K562 (cell line): ENCODE measurements around the gene EIF3I. TPM values are rescaled to one million over a fixed set of nuclear protein-coding genes. Genes with fewer than 3 reads are reported as not detected.

Experiments
- ARNT ChIP-seq, 2 experiments: fragments of 450-650 bp; IDR thresholded peaks; 2 replicates each; pipeline ENCODE4 v1.6.1; 2016; ENCODE audit warnings: mild to moderate bottlenecking in 1 of 2
- CHD2 ChIP-seq: IDR thresholded peaks from 2 replicates; pipeline ENCODE4 v1.6.1; 2011; ENCODE audit warnings: low read depth, low read length
- EGR1 ChIP-seq: fragments of 450-650 bp; conservative IDR thresholded peaks from 2 replicates; pipeline ENCODE4 v1.6.1; 2017; ENCODE audit warnings: mild to moderate bottlenecking
- GABPA ChIP-seq: fragments of 200-800 bp; sonication (Bioruptor generic); conservative IDR thresholded peaks from 2 replicates; pipeline ENCODE4 v1.6.1; 2016; ENCODE audit warnings: low read depth, missing genetic modification characterization, missing compliant biosample characterization
- GTF3C2 ChIP-seq: IDR thresholded peaks from 3 replicates; pipeline ENCODE4 v1.6.1; 2011; ENCODE audit warnings: borderline replicate concordance, mild to moderate bottlenecking, moderate library complexity; ENCODE audit not compliant: insufficient read length; ENCODE audit errors: extremely low read depth
- HINFP ChIP-seq: fragments of 450-650 bp; conservative IDR thresholded peaks from 2 replicates; pipeline ENCODE4 v1.6.1; 2016; ENCODE audit warnings: missing genetic modification characterization, low read depth, mild to moderate bottlenecking, control low read depth, missing compliant biosample characterization
- MITF ChIP-seq: IDR thresholded peaks from 2 replicates; pipeline ENCODE4 v1.6.1; 2014; ENCODE audit warnings: antibody characterized with exemption
- RBM22 ChIP-seq: fragments of 200-400 bp; formaldehyde crosslinking; IDR thresholded peaks from 2 replicates; pipeline ENCODE4 v1.6.1; 2018; ENCODE audit warnings: low read length, low read depth; ENCODE audit not compliant: poor library complexity, severe bottlenecking
- WHSC1 ChIP-seq: IDR thresholded peaks from one replicate; pipeline ENCODE4 v1.6.1; 2012; ENCODE audit warnings: low read length, control low read depth, inconsistent platforms
- ZBTB40 ChIP-seq, 2 experiments: fragments of 450-650 bp in 1 of 2; sonication (generic) in 1 of 2; formaldehyde crosslinking in 1 of 2; IDR thresholded peaks; 2 replicates each; pipeline versions ENCODE4 v1.7.1 to v1.9.0; 2016 to 2022; ENCODE audit warnings: inconsistent platforms in 1 of 2, mild to moderate bottlenecking in 1 of 2, missing genetic modification reagents in 1 of 2
- ZFP1 ChIP-seq: fragments of 450-650 bp; formaldehyde crosslinking; IDR thresholded peaks from 2 replicates; pipeline ENCODE4 v1.4.0; 2020; ENCODE audit warnings: mild to moderate bottlenecking, mixed read lengths
- polyA plus RNA-seq, 8 experiments: library from polyadenylated mRNA; depleted of rRNA in 4 of 8; stranded (reverse) in 5 of 8; unstranded in 3 of 8; fragments of >200 nt; fragmentation: Nextera tagmentation in 2 of 8; fragmentation: Illumina TruSeq in 1 of 8; extraction: Ambion mirVana in 2 of 8; extraction: Trizol in 1 of 8; gene quantifications; 2 replicates each; pipeline versions ENCODE4 v1.2.1 to v1.2.3, GENCODE V29; 2011 to 2014; ENCODE audit warnings: inconsistent platforms in 1 of 8, missing spikeins in 1 of 8
- total RNA-seq, 7 experiments: library from RNA; depleted of rRNA in 6 of 7; stranded (reverse); fragments of >200 nt in 6 of 7; fragmentation: Illumina TruSeq in 2 of 7; extraction: Trizol in 2 of 7; gene quantifications; 2 replicates each; pipeline versions ENCODE4 v1.2.1 to v1.2.3, GENCODE V29; 2011 to 2021; ENCODE audit warnings: low replicate concordance in 1 of 7

The EIF3I gene
- total and polyA plus RNA-seq, 9 of the 15 experiments (the other 6 are each of a cell fraction or from before 2014, with no cell fraction given): 414 to 1,526 (median 635) TPM

GRCh38 chr1:32220746-32221580 is 1.2 kb upstream of the EIF3I start (continued):
- no peak for TF ChIP-seq GTF3C2
- TF ChIP-seq GABPA: no peak
- no peak for TF ChIP-seq ZFP1 (CRISPR knock-in tag)
- TF ChIP-seq EGR1: no peak
- no peak for TF ChIP-seq ARNT (IDR thresholded peaks at IDR 0.05)
- TF ChIP-seq CHD2: no peak
- no peak for TF ChIP-seq ZBTB40 (IDR thresholded peaks at IDR 0.05)
- TF ChIP-seq ZBTB40 (CRISPR knock-in tag; IDR thresholded peaks at IDR 0.05): no peak
- TF ChIP-seq HINFP (tag): no peak
- no peak for TF ChIP-seq MITF
- TF ChIP-seq WHSC1: no peak
- TF ChIP-seq RBM22: no peak
